ENCODE results near the gene LBH.

LBH gene

DNA sequence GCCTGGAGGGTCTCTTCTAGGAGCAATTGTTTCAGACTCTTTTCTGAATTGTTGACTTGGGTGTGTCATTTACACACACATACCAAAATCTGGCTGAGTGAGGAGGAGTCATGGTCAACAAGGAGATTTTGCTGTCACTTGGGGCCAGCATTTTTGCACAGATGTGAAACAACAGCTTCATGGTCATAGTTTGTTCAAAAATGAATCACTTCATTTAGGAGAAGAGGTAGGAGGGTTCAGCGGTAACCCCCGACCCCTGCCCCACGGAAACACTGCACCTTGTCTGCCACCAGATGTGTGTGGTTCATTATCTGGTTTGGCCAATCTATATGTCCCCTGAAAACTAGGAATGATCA is 42.2 kb downstream of the LBH start:
- no peak for DNase-seq (ENCODE audit: low read depth, low spot score)

DNA sequence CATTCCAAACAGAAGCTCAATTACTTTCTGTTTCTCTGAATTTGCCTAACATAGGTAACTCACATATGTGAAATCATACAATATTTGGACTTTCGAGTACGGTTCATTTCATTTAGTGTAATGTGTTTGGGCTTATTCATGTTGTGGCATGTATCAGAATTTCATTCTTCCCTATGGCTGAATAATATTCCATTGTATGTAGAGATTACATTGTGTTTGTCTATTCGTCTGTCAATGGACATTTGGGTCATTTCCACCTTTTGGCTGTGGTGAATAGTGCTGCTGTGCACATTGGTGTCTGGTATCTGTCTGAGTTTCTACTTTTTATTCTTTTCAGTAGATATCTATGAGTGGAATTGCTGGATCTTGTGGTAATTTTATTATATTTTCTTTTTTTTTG is 43.9 kb downstream of the LBH start:
- no peak for DNase-seq (ENCODE audit: low read depth, low spot score)

DNA sequence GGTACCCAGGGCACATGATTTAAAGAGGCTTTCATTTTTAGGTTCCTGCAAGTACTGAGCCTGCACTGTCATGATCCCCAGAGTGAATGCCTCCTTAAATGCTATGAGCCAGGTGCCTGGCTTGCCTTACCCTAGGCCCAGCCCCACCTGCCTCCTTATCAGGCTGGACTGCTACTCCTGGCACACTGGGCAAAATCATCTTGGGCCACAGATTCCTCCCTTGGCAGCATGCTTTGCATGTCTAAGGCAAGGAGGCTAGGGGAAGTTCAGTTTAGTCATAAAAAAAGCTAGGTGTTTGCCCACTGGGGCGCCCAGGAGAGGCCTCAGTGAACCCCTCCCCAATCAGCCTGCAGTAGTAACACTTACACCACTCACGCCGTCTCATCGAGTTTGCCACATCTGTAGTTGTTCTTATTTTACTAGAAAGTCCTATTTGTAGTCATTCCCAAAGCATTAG is 45.1 kb downstream of the LBH start:
- no peak for DNase-seq (ENCODE audit: low read depth, low spot score)

DNA sequence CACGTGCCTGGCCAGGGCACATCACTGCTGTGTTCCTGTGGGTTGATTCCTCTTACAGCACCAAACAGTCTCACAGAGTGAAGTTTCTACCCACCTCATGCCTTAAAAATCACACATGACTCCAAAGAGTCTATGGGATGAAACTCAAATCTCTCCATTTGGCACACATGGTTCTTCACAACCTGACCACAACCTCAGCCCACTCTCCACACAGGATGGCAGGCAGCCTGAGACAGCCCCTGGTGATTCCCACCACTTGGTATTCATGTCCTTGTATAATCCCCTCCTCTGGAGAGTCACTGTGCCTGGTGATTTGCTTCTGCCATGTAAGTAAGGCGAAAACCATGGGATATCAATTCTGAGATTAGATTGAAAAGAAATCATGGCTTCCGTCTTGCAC is 46.2 kb downstream of the LBH start:
- no peak for DNase-seq (ENCODE audit: low read depth, low spot score)

DNA sequence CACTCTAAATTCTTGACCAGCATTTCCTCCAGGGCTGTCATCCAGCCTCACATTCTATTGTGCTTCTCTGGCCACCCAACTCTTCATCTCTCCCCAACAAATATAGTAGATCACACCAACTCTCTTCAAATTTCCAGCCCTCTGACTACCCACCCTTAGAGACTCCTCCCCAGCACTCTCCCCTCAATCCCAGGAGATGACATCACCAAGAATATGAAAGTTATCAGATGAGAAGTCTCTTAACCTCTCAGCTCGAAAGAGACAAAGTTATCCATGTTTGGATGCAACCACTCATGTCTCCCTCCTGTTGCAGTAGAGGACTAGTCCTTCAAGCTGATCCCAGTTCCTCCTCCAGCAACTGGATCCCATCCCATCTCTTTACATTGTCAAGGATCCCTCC is 47.1 kb downstream of the LBH start:
- no peak for DNase-seq (ENCODE audit: low read depth, low spot score)

DNA sequence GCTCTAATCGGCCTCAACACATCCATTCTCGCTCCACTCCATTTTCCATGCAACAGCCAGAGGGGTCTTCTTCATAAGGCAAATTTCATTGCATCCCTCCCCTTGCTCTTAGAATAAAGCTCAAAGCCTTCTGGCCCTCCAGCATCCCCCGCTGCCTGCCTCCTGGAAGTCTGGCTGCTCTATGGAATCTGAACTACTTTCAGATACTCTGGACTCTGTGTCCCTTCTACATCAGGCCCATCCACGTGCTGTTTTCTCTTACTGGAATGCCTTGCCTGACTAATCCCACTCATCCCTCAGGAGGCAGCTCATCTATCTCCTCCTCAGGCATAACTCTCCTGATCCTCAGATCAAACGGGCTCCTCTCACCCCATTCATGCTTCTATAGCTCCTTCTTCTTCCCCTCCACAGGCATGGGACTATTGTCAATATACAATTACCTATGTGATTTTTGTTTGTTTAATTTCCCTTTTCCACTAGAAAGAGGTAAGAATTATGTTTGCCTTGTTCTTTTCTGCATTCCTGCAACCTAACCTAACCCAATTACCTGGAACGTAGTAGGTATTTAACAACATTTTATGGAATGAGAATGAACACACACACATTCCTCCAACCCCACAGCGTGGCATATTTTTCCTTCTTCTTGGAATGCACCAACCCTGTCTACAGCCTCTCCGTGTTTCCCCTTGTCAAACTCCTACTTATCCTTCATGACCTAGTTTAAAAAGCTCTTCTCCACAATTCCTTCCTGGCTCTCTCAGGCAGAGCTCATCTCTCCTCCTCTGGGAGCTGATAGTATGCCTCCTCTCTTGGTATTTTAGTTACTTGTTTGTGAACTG is 49.5 kb downstream of the LBH start:
- no peak for DNase-seq (ENCODE audit: low read depth, low spot score)

DNA sequence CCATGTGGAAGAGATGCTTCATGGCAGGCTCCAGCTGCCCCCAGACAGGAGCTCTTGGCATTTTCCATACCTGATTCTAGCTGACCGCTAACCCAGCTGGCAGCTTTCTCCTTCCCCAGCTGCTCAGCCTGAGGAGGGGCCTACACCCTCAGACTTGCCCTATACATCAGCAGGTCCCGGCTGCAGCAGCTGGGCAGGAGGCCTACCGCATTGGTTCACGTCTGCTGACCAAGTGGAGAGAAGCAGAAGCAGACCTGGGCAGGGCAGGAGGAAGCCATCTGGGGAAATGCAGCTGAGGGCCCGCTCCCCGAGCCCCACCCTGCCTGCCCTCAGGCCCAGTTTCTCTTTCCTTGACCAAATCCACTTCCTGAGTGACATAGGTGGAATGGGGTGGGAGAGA is 50.7 kb downstream of the LBH start:
- DNase-seq (ENCODE audit: low read depth, low spot score), result no peak

DNA sequence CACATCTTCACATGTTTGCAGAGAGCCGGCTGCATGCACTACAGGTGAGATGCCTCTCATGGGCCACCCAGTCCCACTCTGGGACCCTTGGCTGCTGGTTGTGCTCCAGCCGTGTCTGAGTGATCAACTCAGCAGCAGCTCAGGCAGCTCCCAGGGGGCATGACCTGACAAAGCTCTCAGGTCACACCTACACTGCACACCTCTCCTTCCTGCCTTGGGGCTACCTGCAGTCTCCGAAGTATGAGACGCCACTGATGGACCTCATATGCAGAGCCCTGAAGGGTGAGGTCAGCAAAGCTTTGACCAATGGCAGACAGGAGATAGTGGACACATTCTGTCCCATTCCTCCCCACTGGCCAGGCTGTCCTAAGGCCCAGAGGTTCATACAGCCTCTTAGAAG is 51.4 kb downstream of the LBH start:
- no peak for DNase-seq (ENCODE audit: low read depth, low spot score)

DNA sequence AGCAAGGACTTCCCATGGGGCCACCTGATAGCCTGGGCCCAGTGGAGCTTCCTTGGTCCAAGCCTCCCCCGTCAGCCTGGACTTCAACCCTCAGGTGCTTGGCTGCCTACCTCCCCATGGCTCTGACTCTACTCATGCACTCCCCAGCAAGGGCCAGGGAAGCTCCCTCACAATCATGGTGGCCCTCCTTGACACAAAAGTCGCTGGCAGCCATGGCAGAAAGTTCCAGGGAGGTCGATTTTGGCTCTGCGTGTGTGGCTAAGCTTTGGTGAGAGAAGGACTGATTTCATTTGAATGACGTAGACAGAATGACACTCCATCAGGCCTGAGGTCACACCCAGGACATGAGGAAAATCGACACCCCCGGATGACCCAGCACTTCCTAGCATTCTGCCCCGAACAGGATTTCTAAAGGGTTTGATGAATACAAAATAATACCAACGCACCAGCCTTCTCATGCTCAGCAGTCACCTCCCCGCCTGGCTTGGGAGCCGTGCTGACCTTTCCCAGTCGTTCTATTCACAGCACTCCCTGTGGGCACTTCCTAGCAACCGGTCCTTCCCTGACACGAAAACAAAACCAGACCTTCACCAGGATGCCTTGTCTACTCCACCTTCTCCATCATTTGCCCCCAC is 52.7 kb downstream of the LBH start:
- no peak for DNase-seq (ENCODE audit: low read depth, low spot score)

DNA sequence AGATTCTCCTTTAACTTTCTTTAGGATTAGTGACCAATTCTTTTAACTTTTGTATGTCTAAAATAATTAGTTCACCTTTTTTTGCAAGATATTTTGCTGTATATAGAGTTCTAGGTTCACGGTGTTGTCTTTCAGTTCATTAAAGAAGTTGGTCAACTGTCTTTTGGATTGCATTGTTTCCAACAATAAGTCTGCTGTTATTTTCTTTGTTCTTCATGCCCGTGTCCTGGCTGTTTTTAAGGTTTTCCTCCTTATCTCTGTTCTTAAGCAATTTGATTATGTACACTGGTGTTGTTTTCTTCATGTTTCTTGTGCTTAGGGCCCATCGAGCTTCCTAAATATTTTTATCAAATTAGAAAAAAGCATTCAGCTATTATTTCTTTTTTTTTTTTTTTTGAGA is 54.4 kb downstream of the LBH start:
- DNase-seq (ENCODE audit: low read depth, low spot score), result no peak

DNA sequence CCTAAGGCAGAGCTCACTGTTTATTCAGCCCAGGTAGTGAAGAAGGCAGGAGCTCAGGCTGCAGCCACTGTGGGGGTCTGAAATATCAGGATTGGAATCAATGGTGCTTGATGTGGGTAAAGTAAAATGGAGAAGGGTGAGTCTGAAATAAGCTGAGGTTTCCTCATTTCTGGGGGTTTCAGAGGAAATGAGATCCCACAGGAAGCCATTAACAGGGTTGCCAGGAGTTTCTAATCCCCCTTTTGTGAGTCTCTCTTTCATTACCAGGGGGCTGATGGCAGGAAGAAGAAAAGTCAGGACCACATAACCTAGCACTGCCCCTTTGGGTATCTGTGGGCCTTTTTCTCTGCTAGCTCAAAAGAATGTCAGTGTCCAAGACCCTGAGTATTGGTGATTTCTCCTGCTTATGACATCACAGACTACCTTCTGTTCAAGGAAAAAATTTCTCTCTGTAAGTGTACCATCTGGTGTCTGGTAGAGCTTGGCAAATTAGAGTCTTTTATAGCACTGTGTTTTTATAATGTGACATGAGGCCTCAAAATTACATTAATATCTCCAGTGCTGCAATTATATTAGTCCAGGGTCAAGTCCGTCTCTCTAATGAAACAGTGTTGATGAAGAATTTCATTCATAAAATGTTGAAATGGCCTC is 56.0 kb downstream of the LBH start:
- DNase-seq (ENCODE audit: low read depth, low spot score), result no peak

DNA sequence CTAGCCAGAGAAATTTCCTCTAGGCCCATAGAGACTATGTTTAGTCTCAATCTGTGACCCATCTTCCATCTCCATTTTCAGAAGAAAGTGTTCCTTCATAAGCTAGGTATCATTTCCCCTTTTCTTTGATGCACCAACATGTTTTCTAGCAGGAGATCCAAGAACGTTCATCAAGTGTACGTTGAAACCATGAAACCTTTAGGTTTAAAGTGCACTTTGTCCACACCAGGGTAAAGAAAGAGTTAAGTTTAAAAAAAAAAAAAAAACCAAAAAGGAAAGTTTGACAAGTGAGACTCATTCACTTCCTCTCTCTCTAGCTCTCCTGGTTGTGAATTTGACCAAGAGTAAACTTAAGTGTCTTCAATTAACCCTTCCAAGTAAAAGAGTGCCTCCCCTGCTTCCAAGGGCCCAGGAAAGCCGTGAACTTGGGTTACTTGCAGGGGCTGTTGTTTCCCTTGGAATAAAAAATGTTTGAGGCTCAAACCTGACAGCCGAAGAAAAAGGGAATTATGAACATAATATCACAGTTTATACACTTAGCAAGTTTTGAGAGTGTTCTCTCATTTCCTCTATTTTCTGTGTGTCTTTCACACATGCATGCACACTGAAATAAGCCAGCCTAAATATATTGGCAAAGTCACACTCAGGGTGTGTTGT is 56.7 kb downstream of the LBH start:
- DNase-seq (ENCODE audit: low read depth, low spot score), result no peak

DNA sequence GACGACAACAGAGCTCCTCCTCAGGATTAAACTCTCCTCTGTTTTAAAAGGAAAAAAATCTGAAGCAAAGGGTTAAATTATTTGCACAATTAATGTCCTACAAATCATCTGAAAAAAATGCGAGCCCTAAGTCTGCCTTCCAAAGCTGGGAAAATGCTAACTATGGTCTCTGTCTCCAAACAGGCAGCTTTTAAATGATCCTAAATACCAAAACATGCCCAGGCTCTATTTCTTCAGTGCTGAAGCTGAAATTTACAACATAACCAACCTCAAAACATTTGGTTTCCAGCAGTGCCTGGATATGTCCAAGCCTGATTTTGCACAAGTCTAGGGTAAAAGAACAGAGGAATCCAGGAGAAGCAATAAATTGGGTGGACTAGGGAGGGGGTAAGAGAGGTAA is 57.2 kb downstream of the LBH start:
- no peak for DNase-seq (ENCODE audit: low read depth, low spot score)

DNA sequence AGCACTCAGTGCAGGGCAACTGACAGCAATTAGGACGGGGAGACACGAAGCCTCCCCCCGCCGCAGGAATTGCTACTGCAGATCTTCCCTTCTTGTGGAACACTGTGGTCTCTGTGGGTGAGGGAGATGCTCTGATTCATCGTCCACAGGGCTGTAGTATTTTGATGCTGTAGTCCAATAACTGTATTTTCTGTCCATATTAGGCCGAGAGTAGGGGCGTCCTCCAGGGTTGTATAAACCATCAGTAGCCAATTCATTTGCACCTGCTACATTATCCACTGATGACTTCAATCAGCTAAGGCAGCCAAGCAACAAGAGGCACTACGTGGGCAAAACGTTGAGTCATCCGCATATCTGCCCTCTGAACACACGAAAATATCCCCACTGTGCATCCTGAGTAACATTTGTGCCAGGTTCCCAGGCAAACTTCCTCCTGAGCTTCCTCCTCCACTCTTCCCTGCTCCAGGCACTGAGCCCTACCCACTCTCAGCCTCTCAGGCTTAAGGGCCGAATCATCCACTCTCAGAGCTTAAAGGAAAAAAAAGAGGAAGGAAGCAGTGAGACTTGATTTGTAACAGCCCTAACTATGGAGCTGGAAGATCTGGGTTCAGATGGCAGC is 62.1 kb downstream of the LBH start:
- no peak for DNase-seq (ENCODE audit: low read depth, low spot score)

DNA sequence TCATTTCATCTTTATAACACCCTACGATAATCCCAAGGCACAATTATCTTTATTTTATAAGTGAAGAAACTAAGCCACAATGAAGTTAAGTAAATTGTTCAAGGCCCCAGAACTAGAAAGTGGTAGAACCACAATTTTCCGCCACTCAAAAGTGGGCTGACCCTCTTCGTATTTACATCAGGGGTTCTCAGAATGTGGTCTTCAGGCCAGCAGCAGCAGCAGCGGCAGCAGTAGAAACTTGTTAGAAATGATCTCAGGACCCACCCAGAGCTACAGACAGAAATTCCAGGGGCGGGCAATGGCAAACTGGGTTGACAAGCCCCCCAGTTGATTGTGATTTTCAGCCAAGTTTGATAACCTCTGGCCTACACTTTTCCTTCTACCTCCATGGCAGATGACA is 62.8 kb downstream of the LBH start:
- DNase-seq (ENCODE audit: low read depth, low spot score), result no peak

DNA sequence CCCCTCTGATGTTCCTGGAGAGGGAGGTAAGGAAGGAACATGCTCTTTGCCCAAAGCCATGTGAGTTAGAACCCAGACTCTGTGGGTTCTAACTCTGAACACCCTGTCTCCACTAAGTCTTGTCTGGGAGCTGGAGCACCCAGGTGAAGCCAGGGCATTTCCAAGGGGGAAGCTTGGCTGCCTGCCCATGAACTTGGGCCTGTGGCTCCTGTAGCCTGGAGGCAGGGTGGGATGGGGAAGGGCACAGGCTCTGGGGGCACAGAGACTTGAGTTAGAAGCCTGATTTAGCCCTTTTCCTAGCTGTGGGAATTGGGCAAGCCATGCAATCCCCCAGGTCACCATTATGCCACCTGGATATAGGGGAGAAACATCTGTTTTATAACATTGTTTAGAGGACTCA is 65.2 kb downstream of the LBH start:
- no peak for DNase-seq (ENCODE audit: low read depth, low spot score)

DNA sequence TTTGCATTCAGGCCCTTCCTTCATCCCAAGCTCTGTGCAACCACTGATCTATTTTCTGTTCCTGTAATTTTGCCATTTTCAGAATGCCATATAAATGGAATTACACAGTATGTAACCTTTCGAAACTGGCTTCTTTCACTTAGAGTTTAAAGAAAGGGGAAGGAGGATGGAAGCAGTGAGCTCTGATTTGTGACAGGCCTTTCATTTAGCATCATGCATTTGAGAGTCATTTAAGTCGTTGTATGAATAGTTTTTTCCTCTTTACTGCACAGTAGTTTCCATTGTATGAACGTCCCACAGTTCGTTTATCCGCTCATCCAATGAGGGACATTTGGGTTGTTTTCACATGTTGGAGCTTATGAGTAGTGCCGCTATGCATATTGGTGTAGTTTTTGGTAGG is 67.0 kb downstream of the LBH start:
- no peak for DNase-seq (ENCODE audit: low read depth, low spot score)

DNA sequence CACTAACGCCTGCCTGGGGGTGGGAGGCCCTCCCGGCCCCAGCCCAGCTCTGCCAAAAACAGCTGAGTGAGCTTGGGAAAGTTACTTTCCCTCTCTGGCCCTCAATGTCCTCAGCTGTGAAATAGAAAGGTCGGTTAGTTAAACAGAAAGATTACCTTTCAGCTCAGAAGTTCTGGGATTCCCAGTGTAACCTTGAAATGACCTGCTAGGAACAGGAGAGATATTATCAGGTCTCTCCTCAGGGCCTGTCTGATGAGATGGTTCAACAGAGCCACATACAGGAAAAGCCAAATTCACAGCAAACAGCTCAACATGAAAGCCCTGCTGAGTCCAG is 68.8 kb downstream of the LBH start:
- DNase-seq (ENCODE audit: low read depth, low spot score), result no peak

DNA sequence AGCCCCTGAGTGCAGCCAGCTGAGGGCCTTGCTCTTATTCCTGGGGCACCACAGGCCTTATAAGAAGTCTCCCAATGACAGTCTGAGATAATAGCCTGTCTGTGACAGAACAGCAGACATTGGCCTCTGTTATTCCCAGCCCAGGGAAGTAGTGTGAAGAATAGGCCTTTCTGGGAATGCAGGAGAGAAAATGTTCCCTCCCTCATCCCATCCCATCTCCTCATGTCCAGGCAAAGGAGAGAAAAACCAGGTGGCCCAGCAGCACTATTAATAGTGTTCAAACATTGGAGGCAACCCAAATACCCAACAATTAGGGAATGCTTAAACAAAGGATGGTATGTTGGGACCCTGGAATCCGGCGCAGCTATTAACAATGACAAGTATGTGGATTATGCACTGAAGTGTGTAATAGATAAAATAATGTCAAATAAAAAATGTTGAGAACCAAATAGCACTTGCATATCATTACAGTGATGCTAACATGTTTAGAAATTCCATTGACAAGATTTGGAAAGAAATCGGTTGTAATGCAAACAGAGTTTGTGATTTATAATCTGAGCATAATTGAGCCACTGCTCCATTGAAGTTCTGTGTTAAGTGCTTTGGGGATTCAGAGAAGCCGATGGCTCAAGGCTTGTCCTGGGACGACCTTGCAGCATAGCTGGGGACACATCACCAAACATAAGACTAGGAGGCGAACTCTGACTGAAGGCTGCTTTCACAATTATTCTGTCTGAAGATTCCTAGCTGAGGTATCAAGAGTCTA is 69.3 kb downstream of the LBH start:
- no peak for DNase-seq (ENCODE audit: low read depth, low spot score)

DNA sequence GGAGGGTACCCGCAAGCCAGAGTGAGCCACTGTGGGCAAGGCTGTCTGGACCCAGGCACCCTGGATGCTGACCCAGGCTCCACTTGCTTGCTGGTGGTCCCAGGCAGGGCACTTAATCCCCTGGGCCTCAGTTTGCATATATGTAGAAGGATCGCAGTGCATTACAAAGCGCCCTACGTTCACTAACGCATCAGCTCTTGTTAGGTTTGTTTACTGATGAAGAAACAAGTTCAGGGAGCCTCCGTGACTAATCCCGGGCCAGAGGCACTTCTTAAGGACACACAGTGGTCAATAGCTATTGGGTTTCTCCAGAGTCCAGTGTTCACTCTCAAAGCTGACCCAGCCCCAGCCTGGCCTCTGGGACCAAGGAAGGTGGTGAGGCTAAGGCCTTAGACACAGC is 70.2 kb downstream of the LBH start:
- no peak for DNase-seq (ENCODE audit: low read depth, low spot score)

DNA sequence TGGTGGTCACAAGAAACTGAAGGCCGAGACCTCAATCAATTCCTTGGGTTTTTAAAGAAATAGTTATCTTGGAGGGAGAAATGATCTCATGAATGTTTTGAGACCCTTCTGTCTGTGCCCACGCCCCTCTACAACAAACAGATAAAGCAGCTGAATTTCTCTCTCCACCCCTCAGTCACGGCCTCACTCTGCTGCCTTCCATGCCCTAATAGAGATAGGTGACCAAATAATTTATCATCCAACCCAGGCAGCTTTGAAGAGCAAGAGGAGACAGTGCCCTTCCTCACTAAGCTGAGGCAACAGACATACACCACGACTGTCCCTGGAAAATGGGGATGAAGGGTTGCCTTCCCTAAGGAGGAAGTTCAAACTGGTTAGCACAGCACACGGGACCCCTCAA is 71.2 kb downstream of the LBH start:
- DNase-seq (ENCODE audit: low read depth, low spot score), result no peak

Data from activated CD4-positive, CD25-positive, alpha-beta regulatory T cell treated with anti-CD3 and anti-CD28 coated beads, Interleukin-2, amount 50 U/mL, for 16 hours (primary cell).